ENCODE measurements around the gene CRYBG1.

Gene CRYBG1

GRCh38 chr6:106448000-106448426, 87.5 kb downstream of the CRYBG1 start:
- TF ChIP-seq CTCF (IDR thresholded peaks at IDR 0.05; ENCODE audit: borderline replicate concordance, insufficient read depth, low read depth, low read length): no peak
- no peak overlapping the region for H3K4me3 ChIP-seq (ENCODE audit: low read depth, low read length)

DNA sequence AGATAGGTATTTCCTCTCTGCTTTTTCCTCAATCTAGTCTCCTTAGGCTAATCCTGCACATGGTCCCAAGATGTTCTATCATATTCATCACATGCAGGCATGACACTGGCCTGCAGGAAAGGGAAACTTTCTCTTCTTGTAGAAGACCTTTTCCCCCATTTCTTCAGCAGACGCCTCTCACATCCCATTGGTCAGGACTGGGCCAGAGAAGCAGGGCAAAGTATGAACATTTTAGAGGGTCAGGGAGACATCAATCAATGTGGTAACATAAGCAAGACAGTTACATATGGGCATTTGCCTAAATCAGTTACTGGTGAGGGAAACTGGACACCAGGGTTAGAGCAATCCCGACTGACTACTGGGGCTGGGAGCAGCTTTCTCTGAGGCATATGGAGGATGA, 90.1 kb downstream of the CRYBG1 start:
- H3K4me3 ChIP-seq (ENCODE audit: low read depth, low read length): no peak overlapping the region
- no peak for TF ChIP-seq CTCF (IDR thresholded peaks at IDR 0.05; ENCODE audit: borderline replicate concordance, insufficient read depth, low read depth, low read length)

GRCh38 chr6:106451439-106451838, 90.9 kb downstream of the CRYBG1 start:
- TF ChIP-seq CTCF (IDR thresholded peaks at IDR 0.05; ENCODE audit: borderline replicate concordance, insufficient read depth, low read depth, low read length): no peak
- no peak overlapping the region for H3K4me3 ChIP-seq (ENCODE audit: low read depth, low read length)

DNA sequence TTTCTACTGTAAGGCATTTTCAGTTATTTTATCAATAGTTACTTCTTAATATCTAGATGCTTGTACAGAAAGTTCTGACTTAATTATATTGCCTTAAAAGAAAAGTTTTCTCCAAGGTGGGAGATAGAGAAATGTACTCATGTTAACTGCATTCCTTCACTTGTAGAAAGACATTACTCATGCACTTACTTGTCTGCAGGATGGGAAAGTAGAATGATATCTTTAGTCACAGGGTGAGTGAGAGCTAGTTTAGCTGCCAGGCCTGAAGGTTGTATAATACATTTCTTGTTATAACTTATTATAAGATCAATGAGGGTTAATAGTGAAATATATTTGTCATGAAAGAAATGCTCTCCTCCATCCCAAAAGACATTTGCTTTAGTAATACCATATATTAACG, 92.1 kb downstream of the CRYBG1 start:
- TF ChIP-seq CTCF (IDR thresholded peaks at IDR 0.05; ENCODE audit: borderline replicate concordance, insufficient read depth, low read depth, low read length): no peak

GRCh38 chr6:106453756-106454367, 93.3 kb downstream of the CRYBG1 start:
- H3K4me3 ChIP-seq (ENCODE audit: low read depth, low read length): no peak overlapping the region
- TF ChIP-seq CTCF (IDR thresholded peaks at IDR 0.05; ENCODE audit: borderline replicate concordance, insufficient read depth, low read depth, low read length): no peak

More for the DNA sequence above, 92.1 kb downstream of the CRYBG1 start:
- no peak overlapping the region for H3K4me3 ChIP-seq (ENCODE audit: low read depth, low read length)

DNA sequence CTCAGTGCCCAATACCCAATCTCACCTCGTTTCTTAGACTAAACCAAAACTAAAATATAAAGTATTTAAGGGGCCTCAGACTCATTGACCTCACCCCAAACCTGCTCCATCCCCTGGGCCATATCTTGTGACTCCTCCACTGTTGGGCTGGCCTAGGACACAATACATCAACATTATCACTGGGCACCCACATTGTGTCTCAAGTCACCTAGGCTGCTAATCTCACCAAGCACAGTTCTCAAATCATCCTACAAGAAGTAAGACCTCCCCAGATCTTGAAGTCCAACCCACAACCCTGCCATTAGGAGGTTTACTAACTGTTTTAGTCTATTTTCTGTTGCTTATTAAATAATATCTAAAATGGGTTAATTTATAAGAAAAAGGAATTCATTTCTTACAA, 96.2 kb downstream of the CRYBG1 start:
- TF ChIP-seq CTCF (IDR thresholded peaks at IDR 0.05; ENCODE audit: borderline replicate concordance, insufficient read depth, low read depth, low read length): no peak
- no peak overlapping the region for H3K4me3 ChIP-seq (ENCODE audit: low read depth, low read length)
